GM12873 (cell line): ENCODE results near the gene UBE3C.

ENCODE experiments used
- CTCF ChIP-seq: IDR thresholded peaks from 2 replicates; pipeline ENCODE4 v1.5.1; 2012; ENCODE audit warnings: low read depth, mild to moderate bottlenecking, moderate library complexity, low read length, control low read depth; ENCODE audit not compliant: insufficient read depth; ENCODE audit errors: missing control alignments

UBE3C gene

GRCh38 chr7:157112706-157113105, 26.0 kb upstream of the UBE3C start:
- no peak for TF ChIP-seq CTCF

GRCh38 chr7:157113607-157114006, 25.1 kb upstream of the UBE3C start:
- TF ChIP-seq CTCF: no peak

GRCh38 chr7:157116762-157117161, 22.0 kb upstream of the UBE3C start:
- no peak for TF ChIP-seq CTCF

- no peak for TF ChIP-seq CTCF
These were observed 20.9 kb upstream of the UBE3C start for GRCh38 chr7:157117796-157118195.

GRCh38 chr7:157120181-157120580, 18.5 kb upstream of the UBE3C start:
- TF ChIP-seq CTCF: no peak

- no peak for TF ChIP-seq CTCF
These were observed 17.5 kb upstream of the UBE3C start for GRCh38 chr7:157121184-157121715.

- TF ChIP-seq CTCF: no peak
These were observed 15.8 kb upstream of the UBE3C start for GRCh38 chr7:157122800-157123495.
